ENCODE results near the gene SCN4B. TPM values are rescaled to one million over a fixed set of nuclear protein-coding genes. Genes with fewer than 3 reads are reported as not detected.

SCN4B gene
- total and polyA plus RNA-seq, 2 of the 4 experiments (the other 2 are of a cell fraction), result 0.18 to 0.44 TPM

GRCh38 chr11:118086913-118087768 is 65.5 kb downstream of the SCN4B start, which contains the start of gene SMIM35:
TSS of gene SMIM35 (minus strand) at chr11:118086963. CDS start at chr11:118086757, 206 bp downstream.
- Histone ChIP-seq H3K23ac (ENCODE audit: low read depth, low read length) (no peak within 1 kb of the TSS), H4K91ac (ENCODE audit: insufficient read depth, low read depth, low read length) (no peak within 1 kb of the TSS), H3K79me1 (ENCODE audit: low read depth in 1 of 2, low read length in 2 of 2) (no peaks in the 10 kb centered on the region), H2BK5ac (ENCODE audit: low read depth, low read length, poor library complexity, severe bottlenecking) (no peak within 1 kb of the TSS), H2BK20ac (ENCODE audit: low read depth, low read length) (no peak within 1 kb of the TSS), H3K18ac (ENCODE audit: low read depth, low read length) (no peak within 1 kb of the TSS), H3K4me3 (ENCODE audit: insufficient read depth, low read depth, low read length) (no peak within 1 kb of the TSS), H3K9me3 (ENCODE audit: control insufficient read depth, insufficient read depth, low read length) (no peaks in the 10 kb centered on the region), H2AFZ (replicated peaks; ENCODE audit: low read length, poor library complexity) (no peak within 1 kb of the TSS), H4K20me1 (ENCODE audit: insufficient read depth, low read length) (no peaks in the 10 kb centered on the region), H3K36me3 (ENCODE audit: control insufficient read depth, insufficient read depth, low read length) (no peaks in the 10 kb centered on the region), H2AK5ac (ENCODE audit: low read depth, low read length) (no peak within 1 kb of the TSS), H3K9me1 (ENCODE audit: insufficient read depth, low read length) (no peaks in the 10 kb centered on the region), H3K4me1 (ENCODE audit: control insufficient read depth, insufficient read depth, low read length) (no peaks in the 10 kb centered on the region), H3K27me3 (ENCODE audit: control insufficient read depth, insufficient read depth, low read length) (no peaks in the 10 kb centered on the region; the same call in 1 of the 2 replicates), H2BK120ac (ENCODE audit: low read depth, low read length) (no peak within 1 kb of the TSS), H2BK15ac (ENCODE audit: low read depth, low read length) (no peak within 1 kb of the TSS), H3K4ac (ENCODE audit: low read depth, low read length) (no peak within 1 kb of the TSS), H4K8ac (ENCODE audit: low read depth in 2 of 2, low read length in 2 of 2) (no peak within 1 kb of the TSS), H3K9ac (ENCODE audit: low read depth, low read length) (no peak within 1 kb of the TSS), H3K56ac (ENCODE audit: extremely low read depth, insufficient read depth, low read length) (no peak within 1 kb of the TSS), H3K4me2 (ENCODE audit: low read depth, low read length) (no peak within 1 kb of the TSS), H3K27ac (ENCODE audit: insufficient read depth, low read length) (no peak within 1 kb of the TSS), H4K5ac (ENCODE audit: low read depth, low read length) (no peak within 1 kb of the TSS), H2AK9ac (replicated peaks; ENCODE audit: low read depth, low read length, poor library complexity) (no peak within 1 kb of the TSS), H3K14ac (replicated peaks; ENCODE audit: low read depth, low read length) (no peak within 1 kb of the TSS)
- intact Hi-C loops (cut with micrococcal nuclease) (no loop called here), in situ Hi-C loops (cut with MboI; ENCODE audit: low sequenced_read_pairs) (no loop called here), dilution Hi-C loops (cut with HindIII; ENCODE audit: low sequenced_read_pairs, unreplicated experiment) (no loop called here)
- BruUV-seq (replicated peaks), result no TSS peak
- WGBS, 2 experiments (ENCODE audit: extremely low coverage in 2 of 2, insufficient read length in 1 of 2), result 41% methylated on average over 3 of the region's 5 CpGs; no CpG with 5 or more reads in 1 of the 2 experiments
- DNase-seq, result no peak
- ChIA-PET CTCF (no interaction called here), POLR2A (ENCODE audit: unreplicated experiment) (no interaction called here)
- no peak for TF ChIP-seq MAFK (IDR thresholded peaks at IDR 0.05; ENCODE audit: low read depth, low read length)
- TF ChIP-seq SMC3 (IDR thresholded peaks at IDR 0.05; ENCODE audit: low read depth, low read length), result no peak
- no peak for TF ChIP-seq NFE2L2 (IDR thresholded peaks at IDR 0.05; ENCODE audit: low read depth, low read length)
- TF ChIP-seq ELK1 (IDR thresholded peaks at IDR 0.05; ENCODE audit: borderline replicate concordance, low read depth, low read length), result no peak
- TF ChIP-seq CEBPB (IDR thresholded peaks at IDR 0.05; ENCODE audit: low read depth, low read length), result no peak
- TF ChIP-seq POLR2A (IDR thresholded peaks at IDR 0.05; ENCODE audit: low read depth, low read length), result no peak
- TF ChIP-seq CTCF (conservative IDR thresholded peaks at IDR 0.05; ENCODE audit: low read depth, low read length), result no peak
- no peak for TF ChIP-seq RAD21 (IDR thresholded peaks at IDR 0.05; ENCODE audit: low read length)
- no peak for TF ChIP-seq MAZ (IDR thresholded peaks at IDR 0.05; ENCODE audit: borderline replicate concordance, low read depth, low read length)
- TF ChIP-seq RFX5 (IDR thresholded peaks at IDR 0.05; ENCODE audit: low read depth, low read length), result no peak
- no peak for ATAC-seq (ENCODE audit: low read depth)
